ENCODE measurements around the gene PUM1.

- TF ChIP-seq POLR2AphosphoS5 (IDR thresholded peaks at IDR 0.05; ENCODE audit: low read depth, low read length) (no peak), CTCF (IDR thresholded peaks at IDR 0.05) (no peak), SIN3A (IDR thresholded peaks at IDR 0.05; ENCODE audit: borderline replicate concordance, insufficient read depth, low read depth, low read length) (no peak)
- TF ChIP-seq, protein P1, sequence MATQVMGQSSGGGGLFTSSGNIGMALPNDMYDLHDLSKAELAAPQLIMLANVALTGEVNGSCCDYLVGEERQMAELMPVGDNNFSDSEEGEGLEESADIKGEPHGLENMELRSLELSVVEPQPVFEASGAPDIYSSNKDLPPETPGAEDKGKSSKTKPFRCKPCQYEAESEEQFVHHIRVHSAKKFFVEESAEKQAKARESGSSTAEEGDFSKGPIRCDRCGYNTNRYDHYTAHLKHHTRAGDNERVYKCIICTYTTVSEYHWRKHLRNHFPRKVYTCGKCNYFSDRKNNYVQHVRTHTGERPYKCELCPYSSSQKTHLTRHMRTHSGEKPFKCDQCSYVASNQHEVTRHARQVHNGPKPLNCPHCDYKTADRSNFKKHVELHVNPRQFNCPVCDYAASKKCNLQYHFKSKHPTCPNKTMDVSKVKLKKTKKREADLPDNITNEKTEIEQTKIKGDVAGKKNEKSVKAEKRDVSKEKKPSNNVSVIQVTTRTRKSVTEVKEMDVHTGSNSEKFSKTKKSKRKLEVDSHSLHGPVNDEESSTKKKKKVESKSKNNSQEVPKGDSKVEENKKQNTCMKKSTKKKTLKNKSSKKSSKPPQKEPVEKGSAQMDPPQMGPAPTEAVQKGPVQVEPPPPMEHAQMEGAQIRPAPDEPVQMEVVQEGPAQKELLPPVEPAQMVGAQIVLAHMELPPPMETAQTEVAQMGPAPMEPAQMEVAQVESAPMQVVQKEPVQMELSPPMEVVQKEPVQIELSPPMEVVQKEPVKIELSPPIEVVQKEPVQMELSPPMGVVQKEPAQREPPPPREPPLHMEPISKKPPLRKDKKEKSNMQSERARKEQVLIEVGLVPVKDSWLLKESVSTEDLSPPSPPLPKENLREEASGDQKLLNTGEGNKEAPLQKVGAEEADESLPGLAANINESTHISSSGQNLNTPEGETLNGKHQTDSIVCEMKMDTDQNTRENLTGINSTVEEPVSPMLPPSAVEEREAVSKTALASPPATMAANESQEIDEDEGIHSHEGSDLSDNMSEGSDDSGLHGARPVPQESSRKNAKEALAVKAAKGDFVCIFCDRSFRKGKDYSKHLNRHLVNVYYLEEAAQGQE (IDR thresholded peaks at IDR 0.05; ENCODE audit: insufficient read depth in 1 of 2, low read depth in 2 of 2, low read length in 1 of 2), result no peak
Observed at GRCh38 chr1:31069392-31069791, 3.9 kb upstream of the PUM1 start.

All from Panc1 (cell line).